ENCODE measurements around the gene OR10K2. TPM values are rescaled to one million over a fixed set of nuclear protein-coding genes. Genes with fewer than 3 reads are reported as not detected.

Gene OR10K2
- total and polyA plus RNA-seq, 9 of the 15 experiments (the other 6 are each of a cell fraction or from before 2014, with no cell fraction given): not detected

DNA sequence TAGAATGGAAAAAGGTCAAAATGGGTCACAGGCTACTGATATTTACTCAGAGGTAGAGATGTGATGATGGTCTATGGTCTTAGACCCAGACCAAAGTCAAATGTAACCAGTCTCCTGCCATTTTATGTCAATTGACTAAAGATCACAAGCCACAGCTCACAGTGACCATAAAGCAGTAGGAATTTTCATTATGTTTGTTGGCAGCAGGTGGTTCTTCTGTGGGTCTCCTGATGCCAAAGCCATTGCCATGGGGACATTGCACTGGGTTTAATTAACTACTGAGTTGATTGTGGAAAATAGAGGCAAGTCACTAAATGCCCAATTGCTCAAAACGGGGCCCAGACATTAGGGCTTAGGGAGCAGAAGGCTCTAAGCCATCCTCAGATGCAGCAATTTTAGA lies at the start of gene OR10K2 (continued):
- TF ChIP-seq ARNT (IDR thresholded peaks at IDR 0.05) (no peak), HCFC1 (IDR thresholded peaks at IDR 0.05; ENCODE audit: low read depth, low read length) (no peak), ZNF232 (CRISPR knock-in tag; IDR thresholded peaks at IDR 0.05) (no peak), SNIP1 (IDR thresholded peaks at IDR 0.05; ENCODE audit: low read depth) (no peak), PRMT5 (CRISPR knock-in tag; IDR thresholded peaks at IDR 0.05) (no peak), HNRNPUL1 (IDR thresholded peaks at IDR 0.05; ENCODE audit: low read length) (no peak), GABPA (tag; conservative IDR thresholded peaks at IDR 0.05; ENCODE audit: low read depth) (no peak), SIX5 (IDR thresholded peaks at IDR 0.05; ENCODE audit: borderline replicate concordance in 1 of 2, insufficient read depth in 1 of 2, low read depth in 1 of 2, low read length in 2 of 2) (no peak)
- TF ChIP-seq, protein P1, sequence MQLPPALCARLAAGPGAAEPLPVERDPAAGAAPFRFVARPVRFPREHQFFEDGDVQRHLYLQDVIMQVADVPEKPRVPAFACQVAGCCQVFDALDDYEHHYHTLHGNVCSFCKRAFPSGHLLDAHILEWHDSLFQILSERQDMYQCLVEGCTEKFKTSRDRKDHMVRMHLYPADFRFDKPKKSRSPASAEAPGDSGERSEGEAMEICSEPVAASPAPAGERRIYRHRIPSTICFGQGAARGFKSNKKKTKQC (CRISPR knock-in tag; IDR thresholded peaks at IDR 0.05): no peak
- TF ChIP-seq, protein P2, sequence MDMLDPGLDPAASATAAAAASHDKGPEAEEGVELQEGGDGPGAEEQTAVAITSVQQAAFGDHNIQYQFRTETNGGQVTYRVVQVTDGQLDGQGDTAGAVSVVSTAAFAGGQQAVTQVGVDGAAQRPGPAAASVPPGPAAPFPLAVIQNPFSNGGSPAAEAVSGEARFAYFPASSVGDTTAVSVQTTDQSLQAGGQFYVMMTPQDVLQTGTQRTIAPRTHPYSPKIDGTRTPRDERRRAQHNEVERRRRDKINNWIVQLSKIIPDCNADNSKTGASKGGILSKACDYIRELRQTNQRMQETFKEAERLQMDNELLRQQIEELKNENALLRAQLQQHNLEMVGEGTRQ (CRISPR knock-in tag; IDR thresholded peaks at IDR 0.05): no peak
- TF ChIP-seq, protein P3, sequence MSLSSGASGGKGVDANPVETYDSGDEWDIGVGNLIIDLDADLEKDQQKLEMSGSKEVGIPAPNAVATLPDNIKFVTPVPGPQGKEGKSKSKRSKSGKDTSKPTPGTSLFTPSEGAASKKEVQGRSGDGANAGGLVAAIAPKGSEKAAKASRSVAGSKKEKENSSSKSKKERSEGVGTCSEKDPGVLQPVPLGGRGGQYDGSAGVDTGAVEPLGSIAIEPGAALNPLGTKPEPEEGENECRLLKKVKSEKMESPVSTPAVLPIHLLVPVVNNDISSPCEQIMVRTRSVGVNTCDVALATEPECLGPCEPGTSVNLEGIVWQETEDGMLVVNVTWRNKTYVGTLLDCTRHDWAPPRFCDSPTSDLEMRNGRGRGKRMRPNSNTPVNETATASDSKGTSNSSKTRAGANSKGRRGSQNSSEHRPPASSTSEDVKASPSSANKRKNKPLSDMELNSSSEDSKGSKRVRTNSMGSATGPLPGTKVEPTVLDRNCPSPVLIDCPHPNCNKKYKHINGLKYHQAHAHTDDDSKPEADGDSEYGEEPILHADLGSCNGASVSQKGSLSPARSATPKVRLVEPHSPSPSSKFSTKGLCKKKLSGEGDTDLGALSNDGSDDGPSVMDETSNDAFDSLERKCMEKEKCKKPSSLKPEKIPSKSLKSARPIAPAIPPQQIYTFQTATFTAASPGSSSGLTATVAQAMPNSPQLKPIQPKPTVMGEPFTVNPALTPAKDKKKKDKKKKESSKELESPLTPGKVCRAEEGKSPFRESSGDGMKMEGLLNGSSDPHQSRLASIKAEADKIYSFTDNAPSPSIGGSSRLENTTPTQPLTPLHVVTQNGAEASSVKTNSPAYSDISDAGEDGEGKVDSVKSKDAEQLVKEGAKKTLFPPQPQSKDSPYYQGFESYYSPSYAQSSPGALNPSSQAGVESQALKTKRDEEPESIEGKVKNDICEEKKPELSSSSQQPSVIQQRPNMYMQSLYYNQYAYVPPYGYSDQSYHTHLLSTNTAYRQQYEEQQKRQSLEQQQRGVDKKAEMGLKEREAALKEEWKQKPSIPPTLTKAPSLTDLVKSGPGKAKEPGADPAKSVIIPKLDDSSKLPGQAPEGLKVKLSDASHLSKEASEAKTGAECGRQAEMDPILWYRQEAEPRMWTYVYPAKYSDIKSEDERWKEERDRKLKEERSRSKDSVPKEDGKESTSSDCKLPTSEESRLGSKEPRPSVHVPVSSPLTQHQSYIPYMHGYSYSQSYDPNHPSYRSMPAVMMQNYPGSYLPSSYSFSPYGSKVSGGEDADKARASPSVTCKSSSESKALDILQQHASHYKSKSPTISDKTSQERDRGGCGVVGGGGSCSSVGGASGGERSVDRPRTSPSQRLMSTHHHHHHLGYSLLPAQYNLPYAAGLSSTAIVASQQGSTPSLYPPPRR (CRISPR knock-in tag; IDR thresholded peaks at IDR 0.05; ENCODE audit: borderline replicate concordance): no peak
- TF ChIP-seq, protein P4, sequence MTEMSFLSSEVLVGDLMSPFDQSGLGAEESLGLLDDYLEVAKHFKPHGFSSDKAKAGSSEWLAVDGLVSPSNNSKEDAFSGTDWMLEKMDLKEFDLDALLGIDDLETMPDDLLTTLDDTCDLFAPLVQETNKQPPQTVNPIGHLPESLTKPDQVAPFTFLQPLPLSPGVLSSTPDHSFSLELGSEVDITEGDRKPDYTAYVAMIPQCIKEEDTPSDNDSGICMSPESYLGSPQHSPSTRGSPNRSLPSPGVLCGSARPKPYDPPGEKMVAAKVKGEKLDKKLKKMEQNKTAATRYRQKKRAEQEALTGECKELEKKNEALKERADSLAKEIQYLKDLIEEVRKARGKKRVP (CRISPR knock-in tag; IDR thresholded peaks at IDR 0.05): no peak
- TF ChIP-seq, protein P5, sequence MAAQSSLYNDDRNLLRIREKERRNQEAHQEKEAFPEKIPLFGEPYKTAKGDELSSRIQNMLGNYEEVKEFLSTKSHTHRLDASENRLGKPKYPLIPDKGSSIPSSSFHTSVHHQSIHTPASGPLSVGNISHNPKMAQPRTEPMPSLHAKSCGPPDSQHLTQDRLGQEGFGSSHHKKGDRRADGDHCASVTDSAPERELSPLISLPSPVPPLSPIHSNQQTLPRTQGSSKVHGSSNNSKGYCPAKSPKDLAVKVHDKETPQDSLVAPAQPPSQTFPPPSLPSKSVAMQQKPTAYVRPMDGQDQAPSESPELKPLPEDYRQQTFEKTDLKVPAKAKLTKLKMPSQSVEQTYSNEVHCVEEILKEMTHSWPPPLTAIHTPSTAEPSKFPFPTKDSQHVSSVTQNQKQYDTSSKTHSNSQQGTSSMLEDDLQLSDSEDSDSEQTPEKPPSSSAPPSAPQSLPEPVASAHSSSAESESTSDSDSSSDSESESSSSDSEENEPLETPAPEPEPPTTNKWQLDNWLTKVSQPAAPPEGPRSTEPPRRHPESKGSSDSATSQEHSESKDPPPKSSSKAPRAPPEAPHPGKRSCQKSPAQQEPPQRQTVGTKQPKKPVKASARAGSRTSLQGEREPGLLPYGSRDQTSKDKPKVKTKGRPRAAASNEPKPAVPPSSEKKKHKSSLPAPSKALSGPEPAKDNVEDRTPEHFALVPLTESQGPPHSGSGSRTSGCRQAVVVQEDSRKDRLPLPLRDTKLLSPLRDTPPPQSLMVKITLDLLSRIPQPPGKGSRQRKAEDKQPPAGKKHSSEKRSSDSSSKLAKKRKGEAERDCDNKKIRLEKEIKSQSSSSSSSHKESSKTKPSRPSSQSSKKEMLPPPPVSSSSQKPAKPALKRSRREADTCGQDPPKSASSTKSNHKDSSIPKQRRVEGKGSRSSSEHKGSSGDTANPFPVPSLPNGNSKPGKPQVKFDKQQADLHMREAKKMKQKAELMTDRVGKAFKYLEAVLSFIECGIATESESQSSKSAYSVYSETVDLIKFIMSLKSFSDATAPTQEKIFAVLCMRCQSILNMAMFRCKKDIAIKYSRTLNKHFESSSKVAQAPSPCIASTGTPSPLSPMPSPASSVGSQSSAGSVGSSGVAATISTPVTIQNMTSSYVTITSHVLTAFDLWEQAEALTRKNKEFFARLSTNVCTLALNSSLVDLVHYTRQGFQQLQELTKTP (IDR thresholded peaks at IDR 0.05; ENCODE audit: low read depth in 1 of 2, partially characterized antibody in 2 of 2): no peak
